ENCODE results near the gene RECQL. TPM values are rescaled to one million over a fixed set of nuclear protein-coding genes. Genes with fewer than 3 reads are reported as not detected.
"Not testable (repeated sequence)": the region's sequence is repeated elsewhere in the genome, so short reads cannot be mapped to it uniquely, and the experiment has no call there.

The RECQL gene
- total RNA-seq, 1 donor from 2014 or later = 60.6 TPM

- POLR2A ChIA-PET = no interaction called here
- H3K36me3 Mint-ChIP-seq (ENCODE audit: low read depth) = peaks cover 53% of the 10 kb centered on the region
- H3K27ac Mint-ChIP-seq = no peak overlapping the region
- H3K27me3 Mint-ChIP-seq = no peaks in the 10 kb centered on the region
- H3K4me1 Mint-ChIP-seq = no peaks in the 10 kb centered on the region
- H3K4me3 Mint-ChIP-seq = no peak overlapping the region
- H3K9me3 Mint-ChIP-seq = no peaks in the 10 kb centered on the region
- no peak for ATAC-seq (ENCODE audit: low read depth)
- TF ChIP-seq CTCF (IDR thresholded peaks at IDR 0.05) = no peak
- intact Hi-C loops (cut with micrococcal nuclease) = no loop called here
- no peak for DNase-seq
- CTCF ChIA-PET = no interaction called here
Measured at GRCh38 chr12:21475552-21475951, 25.9 kb downstream of the RECQL start.

GRCh38 chr12:21472197-21472823 lies 29.1 kb downstream of the RECQL start:
- Mint-ChIP-seq H3K36me3 (ENCODE audit: low read depth) (peaks cover 73% of the 10 kb centered on the region), H3K4me3 (no peak overlapping the region), H3K27ac (no peak overlapping the region), H3K4me1 (no peaks in the 10 kb centered on the region), H3K27me3 (no peaks in the 10 kb centered on the region), H3K9me3 (no peaks in the 10 kb centered on the region)
- CTCF ChIA-PET = no interaction called here
- no peak for DNase-seq
- POLR2A ChIA-PET = no interaction called here
- ATAC-seq (ENCODE audit: low read depth) = no peak
- TF ChIP-seq CTCF (IDR thresholded peaks at IDR 0.05) = no peak
- intact Hi-C loops (cut with micrococcal nuclease) = no loop called here

GRCh38 chr12:21471294-21471693 lies 30.1 kb downstream of the RECQL start:
- Mint-ChIP-seq H3K27ac (no peak overlapping the region), H3K4me3 (no peak overlapping the region), H3K27me3 (no peaks in the 10 kb centered on the region), H3K4me1 (no peaks in the 10 kb centered on the region), H3K9me3 (no peaks in the 10 kb centered on the region), H3K36me3 (ENCODE audit: low read depth) (peaks cover 74% of the 10 kb centered on the region)
- POLR2A ChIA-PET = no interaction called here
- DNase-seq (no peak), ATAC-seq (ENCODE audit: low read depth) (no peak)
- CTCF ChIA-PET = no interaction called here
- TF ChIP-seq CTCF (IDR thresholded peaks at IDR 0.05) = no peak
- intact Hi-C loops (cut with micrococcal nuclease) = no loop called here

- DNase-seq; H3K4me3 Mint-ChIP-seq; ATAC-seq (ENCODE audit: low read depth); intact Hi-C loops (cut with micrococcal nuclease); H3K4me1 Mint-ChIP-seq; H3K27me3 Mint-ChIP-seq; H3K9me3 Mint-ChIP-seq; POLR2A ChIA-PET; CTCF ChIA-PET; H3K27ac Mint-ChIP-seq: not testable (repeated sequence)
- H3K36me3 Mint-ChIP-seq (ENCODE audit: low read depth) = peaks cover 69% of the 10 kb centered on the region
Measured at GRCh38 chr12:21467334-21467733, 34.1 kb downstream of the RECQL start.

- ChIA-PET POLR2A (no interaction called here), CTCF (no interaction called here)
- no peak for TF ChIP-seq CTCF (IDR thresholded peaks at IDR 0.05)
- ATAC-seq (ENCODE audit: low read depth) (no peak), DNase-seq (no peak)
- Mint-ChIP-seq H3K4me1 (no peaks in the 10 kb centered on the region), H3K27ac (no peak overlapping the region), H3K4me3 (no peak overlapping the region), H3K36me3 (ENCODE audit: low read depth) (peaks cover 75% of the 10 kb centered on the region), H3K9me3 (no peaks in the 10 kb centered on the region), H3K27me3 (no peaks in the 10 kb centered on the region)
- intact Hi-C loops (cut with micrococcal nuclease) = no loop called here
Measured at GRCh38 chr12:21459474-21459873, 42.0 kb downstream of the RECQL start.

GRCh38 chr12:21456291-21456780 lies 45.1 kb downstream of the RECQL start:
- Mint-ChIP-seq H3K27ac (no peak overlapping the region), H3K9me3 (no peaks in the 10 kb centered on the region), H3K4me1 (no peaks in the 10 kb centered on the region), H3K27me3 (no peaks in the 10 kb centered on the region), H3K4me3 (no peak overlapping the region), H3K36me3 (ENCODE audit: low read depth) (peaks cover 64% of the 10 kb centered on the region)
- intact Hi-C loops (cut with micrococcal nuclease) = no loop called here
- ATAC-seq (ENCODE audit: low read depth) (no peak), DNase-seq (no peak)
- TF ChIP-seq CTCF (IDR thresholded peaks at IDR 0.05) = no peak
- CTCF ChIA-PET = no interaction called here
- POLR2A ChIA-PET = no interaction called here
